ENCODE data around the gene CDKN2A.

DNA sequence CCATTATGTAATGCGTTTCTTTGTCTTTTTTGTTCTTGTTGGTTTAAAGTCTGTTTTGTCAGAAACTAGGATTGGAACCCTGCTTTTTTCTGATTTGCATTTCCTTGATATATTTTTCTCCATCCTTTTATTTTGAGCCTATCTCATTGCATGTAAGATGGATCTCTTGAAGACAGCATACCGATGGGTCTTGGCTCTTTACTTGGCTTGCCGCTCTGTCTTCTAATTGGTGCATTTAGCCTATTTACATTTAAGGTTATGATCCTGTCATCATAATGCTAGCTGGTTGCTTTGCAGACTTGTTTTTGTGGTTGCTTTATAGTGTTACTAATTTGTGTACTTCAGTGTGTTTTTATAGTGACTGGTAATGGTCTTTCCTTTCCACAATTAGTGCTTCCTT lies 28.2 kb upstream of the CDKN2A start:
- TF ChIP-seq POLR2A (IDR thresholded peaks at IDR 0.05): no peak
- TF ChIP-seq, protein P1, sequence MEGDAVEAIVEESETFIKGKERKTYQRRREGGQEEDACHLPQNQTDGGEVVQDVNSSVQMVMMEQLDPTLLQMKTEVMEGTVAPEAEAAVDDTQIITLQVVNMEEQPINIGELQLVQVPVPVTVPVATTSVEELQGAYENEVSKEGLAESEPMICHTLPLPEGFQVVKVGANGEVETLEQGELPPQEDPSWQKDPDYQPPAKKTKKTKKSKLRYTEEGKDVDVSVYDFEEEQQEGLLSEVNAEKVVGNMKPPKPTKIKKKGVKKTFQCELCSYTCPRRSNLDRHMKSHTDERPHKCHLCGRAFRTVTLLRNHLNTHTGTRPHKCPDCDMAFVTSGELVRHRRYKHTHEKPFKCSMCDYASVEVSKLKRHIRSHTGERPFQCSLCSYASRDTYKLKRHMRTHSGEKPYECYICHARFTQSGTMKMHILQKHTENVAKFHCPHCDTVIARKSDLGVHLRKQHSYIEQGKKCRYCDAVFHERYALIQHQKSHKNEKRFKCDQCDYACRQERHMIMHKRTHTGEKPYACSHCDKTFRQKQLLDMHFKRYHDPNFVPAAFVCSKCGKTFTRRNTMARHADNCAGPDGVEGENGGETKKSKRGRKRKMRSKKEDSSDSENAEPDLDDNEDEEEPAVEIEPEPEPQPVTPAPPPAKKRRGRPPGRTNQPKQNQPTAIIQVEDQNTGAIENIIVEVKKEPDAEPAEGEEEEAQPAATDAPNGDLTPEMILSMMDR (IDR thresholded peaks at IDR 0.05): no peak
